ENCODE data around the gene ASS1. TPM values are rescaled to one million over a fixed set of nuclear protein-coding genes. Genes with fewer than 3 reads are reported as not detected.

ASS1 gene
- total RNA-seq, 1 donor from 2014 or later: 29.1 TPM

DNA sequence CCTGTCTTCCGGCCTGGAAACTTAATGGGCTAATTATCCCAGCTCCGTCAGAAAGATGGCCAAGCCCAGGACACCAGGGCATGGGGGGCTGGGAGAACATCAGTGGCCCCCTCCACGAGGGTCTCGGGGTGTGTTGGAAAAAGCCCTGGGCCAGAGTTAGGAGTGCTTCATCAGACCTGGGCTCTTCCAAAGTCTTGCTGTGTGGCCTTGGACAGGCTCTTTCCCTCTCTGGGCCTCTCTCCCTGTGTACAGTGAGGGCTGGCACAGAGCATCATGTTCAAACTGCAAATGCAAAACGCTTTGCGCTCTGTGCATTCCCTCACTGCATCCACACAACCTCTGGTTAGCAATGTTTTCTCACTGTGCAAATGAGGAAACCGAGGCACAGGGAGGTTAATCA, 48.3 kb downstream of the ASS1 start:
- peaks cover 2% of the 10 kb centered on the region for H3K27me3 Mint-ChIP-seq
- TF ChIP-seq, protein P1, sequence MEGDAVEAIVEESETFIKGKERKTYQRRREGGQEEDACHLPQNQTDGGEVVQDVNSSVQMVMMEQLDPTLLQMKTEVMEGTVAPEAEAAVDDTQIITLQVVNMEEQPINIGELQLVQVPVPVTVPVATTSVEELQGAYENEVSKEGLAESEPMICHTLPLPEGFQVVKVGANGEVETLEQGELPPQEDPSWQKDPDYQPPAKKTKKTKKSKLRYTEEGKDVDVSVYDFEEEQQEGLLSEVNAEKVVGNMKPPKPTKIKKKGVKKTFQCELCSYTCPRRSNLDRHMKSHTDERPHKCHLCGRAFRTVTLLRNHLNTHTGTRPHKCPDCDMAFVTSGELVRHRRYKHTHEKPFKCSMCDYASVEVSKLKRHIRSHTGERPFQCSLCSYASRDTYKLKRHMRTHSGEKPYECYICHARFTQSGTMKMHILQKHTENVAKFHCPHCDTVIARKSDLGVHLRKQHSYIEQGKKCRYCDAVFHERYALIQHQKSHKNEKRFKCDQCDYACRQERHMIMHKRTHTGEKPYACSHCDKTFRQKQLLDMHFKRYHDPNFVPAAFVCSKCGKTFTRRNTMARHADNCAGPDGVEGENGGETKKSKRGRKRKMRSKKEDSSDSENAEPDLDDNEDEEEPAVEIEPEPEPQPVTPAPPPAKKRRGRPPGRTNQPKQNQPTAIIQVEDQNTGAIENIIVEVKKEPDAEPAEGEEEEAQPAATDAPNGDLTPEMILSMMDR (conservative IDR thresholded peaks at IDR 0.05): no peak
- H3K36me3 Mint-ChIP-seq: peaks cover 9% of the 10 kb centered on the region
- H3K9me3 Mint-ChIP-seq: peaks cover 5% of the 10 kb centered on the region
- no peak overlapping the region for H3K4me3 Mint-ChIP-seq
- DNase-seq (ENCODE audit: extremely low spot score, unreplicated experiment): no peak
- no peak overlapping the region for H3K27ac Mint-ChIP-seq
- peaks cover 4% of the 10 kb centered on the region for H3K4me1 Mint-ChIP-seq (ENCODE audit: unreplicated experiment)

DNA sequence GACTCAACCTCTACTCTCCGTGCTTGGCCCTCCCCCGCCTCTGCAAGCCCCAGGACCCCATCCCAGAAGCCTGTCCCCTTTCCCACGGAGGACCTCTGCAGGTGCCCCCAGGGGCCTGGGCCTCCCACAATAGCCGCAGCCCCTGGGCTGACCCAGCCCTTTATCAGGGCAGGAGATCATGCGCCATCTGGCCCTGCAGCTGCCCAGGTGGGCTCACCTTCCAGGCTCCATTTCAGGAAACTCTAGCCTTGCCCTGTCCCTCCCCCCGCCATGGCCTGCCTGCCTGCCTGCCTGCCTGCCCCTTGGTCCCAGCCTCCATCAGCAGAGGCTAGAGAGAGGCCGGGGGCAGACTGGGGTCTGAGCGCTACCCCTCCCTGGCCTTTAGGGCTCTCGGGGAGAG, 48.7 kb downstream of the ASS1 start:
- Mint-ChIP-seq H3K27me3 (no peaks in the 10 kb centered on the region), H3K4me1 (ENCODE audit: unreplicated experiment) (peaks cover 4% of the 10 kb centered on the region), H3K27ac (no peak overlapping the region), H3K4me3 (no peak overlapping the region), H3K9me3 (peaks cover 5% of the 10 kb centered on the region), H3K36me3 (peaks cover 9% of the 10 kb centered on the region)
- no peak for DNase-seq (ENCODE audit: extremely low spot score, unreplicated experiment)
- TF ChIP-seq, protein P1 (conservative IDR thresholded peaks at IDR 0.05): no peak

DNA sequence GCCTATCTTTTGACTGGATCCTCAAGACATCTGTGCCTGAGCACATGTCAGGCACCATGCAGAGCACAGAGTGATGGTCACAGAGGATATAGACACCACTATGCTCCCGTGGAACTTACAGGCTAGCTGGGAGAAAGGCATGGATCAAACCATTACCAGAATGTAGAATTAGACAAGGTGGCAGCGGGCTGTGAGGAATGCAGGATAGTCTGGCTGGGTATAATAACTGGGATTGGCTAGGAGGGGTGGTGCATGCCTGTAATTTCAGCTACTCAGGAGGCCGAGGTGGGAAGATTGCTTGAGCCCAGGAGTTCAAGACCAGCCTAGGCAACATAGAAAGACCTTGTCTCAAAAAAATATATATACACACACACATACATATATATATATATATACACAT, 50.3 kb downstream of the ASS1 start:
- peaks cover 4% of the 10 kb centered on the region for H3K4me1 Mint-ChIP-seq (ENCODE audit: unreplicated experiment)
- TF ChIP-seq, protein P1 (conservative IDR thresholded peaks at IDR 0.05): no peak
- peaks cover 9% of the 10 kb centered on the region for H3K36me3 Mint-ChIP-seq
- no peak overlapping the region for H3K27ac Mint-ChIP-seq
- DNase-seq (ENCODE audit: extremely low spot score, unreplicated experiment): no peak
- H3K4me3 Mint-ChIP-seq: no peak overlapping the region
- no peaks in the 10 kb centered on the region for H3K27me3 Mint-ChIP-seq
- H3K9me3 Mint-ChIP-seq: peaks cover 5% of the 10 kb centered on the region

DNA sequence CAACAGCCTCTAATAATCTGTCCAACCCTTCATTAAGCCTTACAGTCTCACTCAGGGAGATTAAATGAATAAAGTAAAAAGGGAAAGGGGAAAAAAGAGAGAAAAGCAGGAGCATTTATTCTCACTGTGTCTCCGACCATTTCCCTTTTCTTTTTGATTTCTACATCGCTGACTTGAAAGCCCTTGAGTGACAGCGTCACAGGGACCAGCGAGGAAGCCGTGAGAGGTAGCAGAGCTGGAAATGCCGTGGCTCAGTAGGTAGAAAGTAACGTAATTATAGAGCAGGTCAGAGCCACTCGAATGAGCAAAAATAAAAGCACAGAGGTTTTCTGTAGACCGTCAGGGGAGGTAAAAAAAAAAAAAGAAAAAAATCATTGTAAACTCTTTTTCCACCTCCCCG, 52.4 kb downstream of the ASS1 start:
- TF ChIP-seq, protein P1 (conservative IDR thresholded peaks at IDR 0.05): no peak
- peaks cover 5% of the 10 kb centered on the region for H3K9me3 Mint-ChIP-seq
- H3K4me1 Mint-ChIP-seq (ENCODE audit: unreplicated experiment): peaks cover 9% of the 10 kb centered on the region
- H3K27ac Mint-ChIP-seq: no peak overlapping the region
- no peak overlapping the region for H3K4me3 Mint-ChIP-seq
- peaks cover 9% of the 10 kb centered on the region for H3K36me3 Mint-ChIP-seq
- H3K27me3 Mint-ChIP-seq: no peaks in the 10 kb centered on the region
- DNase-seq (ENCODE audit: extremely low spot score, unreplicated experiment): no peak

DNA sequence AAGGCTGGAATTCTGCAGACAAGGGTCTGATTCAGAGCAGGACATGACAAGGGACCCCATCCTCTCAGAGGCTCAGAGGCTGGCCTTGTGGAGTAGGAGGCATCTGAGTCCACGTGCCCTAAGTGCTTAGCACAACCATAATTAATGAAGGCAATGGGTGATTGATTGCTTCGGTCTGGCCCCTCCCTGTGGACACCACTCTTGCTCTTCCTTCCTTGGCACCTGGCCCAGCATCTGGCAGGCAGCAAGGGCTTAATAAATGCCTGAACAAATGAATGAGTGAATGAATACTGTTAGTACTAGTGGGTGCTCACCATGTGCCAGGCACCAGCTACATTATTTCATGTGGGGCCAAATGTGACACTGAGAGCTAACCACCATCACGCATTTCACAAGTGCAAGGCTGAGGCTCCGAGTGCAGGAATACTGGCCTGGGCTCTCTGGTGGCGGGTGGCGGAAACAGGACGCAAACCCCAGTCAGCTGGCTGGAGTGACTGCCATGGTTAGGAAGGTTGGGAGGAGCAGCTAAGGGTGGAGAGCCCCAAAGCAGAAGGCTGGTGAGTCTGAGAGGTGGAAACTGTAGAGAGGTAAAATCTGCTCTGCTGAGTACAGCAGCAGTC, 53.6 kb downstream of the ASS1 start:
- H3K36me3 Mint-ChIP-seq: peaks cover 9% of the 10 kb centered on the region
- TF ChIP-seq, protein P1 (conservative IDR thresholded peaks at IDR 0.05): no peak
- DNase-seq (ENCODE audit: extremely low spot score, unreplicated experiment): no peak
- no peak overlapping the region for H3K27ac Mint-ChIP-seq
- no peak overlapping the region for H3K4me3 Mint-ChIP-seq
- H3K9me3 Mint-ChIP-seq: peaks cover 5% of the 10 kb centered on the region
- H3K4me1 Mint-ChIP-seq (ENCODE audit: unreplicated experiment): peaks cover 9% of the 10 kb centered on the region
- no peaks in the 10 kb centered on the region for H3K27me3 Mint-ChIP-seq

Data from type B pancreatic cell (in vitro differentiated cells).